ENCODE data around the gene GIMAP6.
"Not testable (repeated sequence)": the region's sequence is repeated elsewhere in the genome, so short reads cannot be mapped to it uniquely, and the experiment has no call there.

- not testable (repeated sequence) for TF ChIP-seq EZH2 (IDR thresholded peaks at IDR 0.05; ENCODE audit: low read length, unreplicated experiment)
- TF ChIP-seq, protein P1, sequence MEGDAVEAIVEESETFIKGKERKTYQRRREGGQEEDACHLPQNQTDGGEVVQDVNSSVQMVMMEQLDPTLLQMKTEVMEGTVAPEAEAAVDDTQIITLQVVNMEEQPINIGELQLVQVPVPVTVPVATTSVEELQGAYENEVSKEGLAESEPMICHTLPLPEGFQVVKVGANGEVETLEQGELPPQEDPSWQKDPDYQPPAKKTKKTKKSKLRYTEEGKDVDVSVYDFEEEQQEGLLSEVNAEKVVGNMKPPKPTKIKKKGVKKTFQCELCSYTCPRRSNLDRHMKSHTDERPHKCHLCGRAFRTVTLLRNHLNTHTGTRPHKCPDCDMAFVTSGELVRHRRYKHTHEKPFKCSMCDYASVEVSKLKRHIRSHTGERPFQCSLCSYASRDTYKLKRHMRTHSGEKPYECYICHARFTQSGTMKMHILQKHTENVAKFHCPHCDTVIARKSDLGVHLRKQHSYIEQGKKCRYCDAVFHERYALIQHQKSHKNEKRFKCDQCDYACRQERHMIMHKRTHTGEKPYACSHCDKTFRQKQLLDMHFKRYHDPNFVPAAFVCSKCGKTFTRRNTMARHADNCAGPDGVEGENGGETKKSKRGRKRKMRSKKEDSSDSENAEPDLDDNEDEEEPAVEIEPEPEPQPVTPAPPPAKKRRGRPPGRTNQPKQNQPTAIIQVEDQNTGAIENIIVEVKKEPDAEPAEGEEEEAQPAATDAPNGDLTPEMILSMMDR (conservative IDR thresholded peaks at IDR 0.05; ENCODE audit: low read depth, low read length): not testable (repeated sequence)
These were observed 16.9 kb downstream of the GIMAP6 start for GRCh38 chr7:150615221-150615755.
